HG03064 (cell line): ENCODE data around the gene FHOD3.

Experiments used
- ATAC-seq: cut with Tn5 transposase; IDR thresholded peaks from one replicate; pipeline ENCODE4 v1.9.1; 2021; ENCODE audit warnings: low read depth; ENCODE audit not compliant: unreplicated experiment

Gene FHOD3

DNA sequence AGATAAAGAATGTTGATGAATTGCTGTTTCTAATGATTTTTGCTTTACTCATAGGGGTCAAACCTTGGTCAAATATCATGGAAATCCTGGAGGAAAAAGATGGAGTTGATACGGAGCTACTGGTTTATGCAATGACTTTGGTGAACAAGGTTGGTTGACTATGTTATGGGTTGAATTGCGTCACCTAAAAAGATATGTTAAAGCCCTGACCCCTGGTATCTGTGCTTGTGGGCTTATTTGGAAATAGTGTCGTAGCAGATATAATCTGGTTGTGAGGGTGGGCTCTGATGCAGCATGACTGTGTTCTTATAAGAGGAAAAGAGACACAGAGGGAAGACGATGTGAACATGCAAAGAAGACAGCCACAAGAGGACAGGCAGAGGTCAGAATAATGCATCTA lies 305.1 kb downstream of the FHOD3 start:
- no peak for ATAC-seq

DNA sequence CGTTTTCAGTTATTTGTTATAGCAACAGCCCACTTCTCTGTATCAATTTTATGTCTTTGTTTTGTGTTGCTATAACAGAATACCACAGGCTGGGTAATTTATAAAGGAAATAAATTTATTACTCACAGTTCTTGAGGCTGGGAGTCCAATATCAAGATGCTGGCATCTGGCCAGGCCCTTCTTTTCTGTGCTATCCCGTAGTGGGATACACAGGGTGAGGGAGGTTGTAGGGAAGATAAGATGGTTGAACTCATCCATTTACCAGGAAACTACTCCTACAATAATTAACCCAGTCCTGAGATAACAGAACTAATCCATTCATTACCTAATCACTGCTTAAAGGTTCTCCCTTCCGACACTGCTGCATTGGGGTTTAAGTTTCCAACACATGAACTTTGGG lies 310.6 kb downstream of the FHOD3 start:
- no peak for ATAC-seq

DNA sequence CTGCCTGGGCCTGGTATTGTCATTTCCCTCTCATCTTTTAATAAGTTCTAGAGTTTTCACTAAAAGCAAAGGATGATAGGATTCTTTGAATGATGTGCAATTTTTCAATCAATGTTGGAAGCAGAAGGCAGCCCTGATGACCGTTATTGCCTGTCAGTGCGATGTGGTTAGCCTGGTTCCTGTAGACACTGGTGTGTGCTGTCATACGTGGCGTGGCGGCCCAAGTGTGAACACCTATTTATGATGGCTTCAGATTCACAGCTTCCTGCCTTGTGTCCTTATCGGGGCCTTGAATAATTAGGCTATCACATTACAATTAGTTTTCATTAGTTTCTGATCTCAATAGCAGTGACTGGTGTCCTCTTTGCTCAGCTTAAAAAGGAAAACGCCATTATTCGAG lies 312.7 kb downstream of the FHOD3 start:
- ATAC-seq = no peak

DNA sequence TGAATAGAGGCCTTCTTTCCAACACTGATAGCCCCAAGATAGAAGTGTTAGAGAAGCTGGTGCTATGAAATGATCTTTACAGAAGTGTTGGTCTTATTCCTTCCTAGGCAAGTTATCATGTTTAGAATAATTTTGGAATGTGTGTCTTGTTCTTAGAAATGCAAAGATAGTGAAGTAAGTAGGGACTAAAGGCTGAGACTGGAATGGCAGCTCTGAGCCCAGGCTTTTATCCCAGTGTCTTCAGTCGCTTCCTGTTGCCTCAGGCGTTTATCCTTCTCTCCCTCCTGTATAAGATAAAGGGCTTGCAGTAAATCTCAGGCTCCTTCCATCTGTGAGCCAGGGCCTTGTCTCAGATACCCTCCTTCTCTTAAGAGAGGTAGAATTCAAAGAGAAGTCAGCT lies 313.1 kb downstream of the FHOD3 start:
- ATAC-seq = no peak

DNA sequence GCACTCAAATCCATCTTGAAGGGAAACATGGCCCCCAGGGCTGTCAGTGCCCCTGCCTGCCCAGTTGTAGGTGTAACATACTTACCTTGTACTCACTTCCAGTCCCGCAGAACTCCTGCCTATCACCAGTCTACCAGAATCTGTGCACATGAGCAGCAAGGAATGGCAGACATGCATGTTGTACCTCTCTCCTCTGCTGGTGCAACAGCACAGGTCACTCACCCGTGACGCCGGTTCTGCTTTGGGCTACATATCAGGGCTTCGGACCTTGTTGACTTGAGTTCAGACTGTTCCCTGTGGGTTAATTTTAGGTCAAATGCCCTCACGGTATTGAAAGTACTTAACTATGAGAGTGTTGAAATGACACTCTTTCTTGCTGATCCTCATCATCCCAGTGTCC lies 315.6 kb downstream of the FHOD3 start:
- no peak for ATAC-seq

DNA sequence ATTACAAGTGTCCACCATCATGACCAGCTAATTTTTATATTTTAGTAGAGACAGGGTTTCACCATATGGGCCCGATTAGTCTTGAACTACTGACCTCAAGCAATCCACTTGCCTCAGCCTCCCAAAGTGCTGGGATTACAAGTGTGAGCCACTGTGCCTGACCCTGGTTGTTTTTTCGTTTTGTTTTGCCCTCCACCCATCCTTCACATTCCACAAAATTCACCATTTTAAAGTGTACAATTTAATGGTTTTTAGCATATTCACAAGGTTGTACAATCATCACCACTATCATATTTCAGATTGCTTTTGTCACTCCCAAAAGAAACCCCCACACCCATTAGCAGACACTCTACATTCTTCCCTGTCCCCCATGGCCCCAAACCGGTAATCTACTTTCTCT lies 316.3 kb downstream of the FHOD3 start:
- ATAC-seq = no peak

DNA sequence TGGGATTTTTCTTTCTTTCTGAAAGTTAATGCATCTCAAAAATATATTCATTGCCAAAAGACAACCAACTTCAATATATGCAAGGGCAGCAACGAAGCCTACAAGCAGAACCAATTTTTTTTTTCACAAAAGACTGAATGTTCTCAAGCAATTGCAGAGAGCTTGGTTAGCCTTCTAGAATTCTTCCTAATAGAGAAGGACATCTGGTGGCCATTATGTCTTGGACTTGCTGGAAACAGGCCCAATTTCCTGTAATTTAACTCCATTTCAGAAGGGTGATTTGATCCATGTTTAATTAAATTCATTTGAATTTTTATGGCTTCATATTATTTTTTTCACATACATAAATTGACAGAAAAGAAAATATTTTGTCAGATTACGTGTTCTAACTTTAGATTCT lies 323.3 kb downstream of the FHOD3 start:
- ATAC-seq = no peak

DNA sequence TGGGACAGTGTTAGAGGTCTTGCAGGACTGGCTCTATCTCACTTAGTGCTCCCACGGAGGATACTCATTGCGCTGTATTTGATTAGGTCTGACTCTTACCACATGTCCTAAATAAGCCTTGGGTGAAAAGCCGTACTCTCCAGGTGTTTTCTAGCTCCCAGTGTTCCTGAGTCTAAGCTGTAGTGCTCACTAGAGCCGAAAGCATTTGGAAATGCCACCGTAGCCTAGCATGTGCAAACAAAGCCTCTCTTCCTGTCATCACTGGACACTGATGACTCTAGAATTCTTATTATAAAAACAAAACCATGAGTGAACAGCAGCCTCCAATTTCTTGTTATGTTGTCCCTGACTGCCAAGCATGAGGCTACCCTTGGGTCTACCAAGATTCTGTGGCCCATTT lies 325.1 kb downstream of the FHOD3 start:
- no peak for ATAC-seq

DNA sequence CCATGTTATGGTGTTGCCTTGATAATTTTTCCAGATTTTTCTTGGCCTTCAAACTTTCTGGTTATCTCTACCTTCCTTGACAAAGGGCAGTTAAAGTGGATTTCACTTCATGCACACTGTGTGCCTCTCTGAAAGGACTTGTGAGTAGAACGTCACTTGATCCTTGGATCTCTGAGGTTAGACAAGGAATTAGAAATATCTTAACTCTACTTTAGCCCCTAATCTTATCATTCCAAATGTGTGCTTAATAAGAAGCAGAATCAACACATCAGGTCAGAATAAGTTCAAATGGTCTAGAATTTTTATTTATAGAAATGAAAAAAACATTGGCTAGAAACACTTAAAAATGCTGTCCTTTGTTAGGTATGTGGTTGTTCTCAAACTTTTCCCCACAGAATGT lies 325.6 kb downstream of the FHOD3 start:
- ATAC-seq = no peak

DNA sequence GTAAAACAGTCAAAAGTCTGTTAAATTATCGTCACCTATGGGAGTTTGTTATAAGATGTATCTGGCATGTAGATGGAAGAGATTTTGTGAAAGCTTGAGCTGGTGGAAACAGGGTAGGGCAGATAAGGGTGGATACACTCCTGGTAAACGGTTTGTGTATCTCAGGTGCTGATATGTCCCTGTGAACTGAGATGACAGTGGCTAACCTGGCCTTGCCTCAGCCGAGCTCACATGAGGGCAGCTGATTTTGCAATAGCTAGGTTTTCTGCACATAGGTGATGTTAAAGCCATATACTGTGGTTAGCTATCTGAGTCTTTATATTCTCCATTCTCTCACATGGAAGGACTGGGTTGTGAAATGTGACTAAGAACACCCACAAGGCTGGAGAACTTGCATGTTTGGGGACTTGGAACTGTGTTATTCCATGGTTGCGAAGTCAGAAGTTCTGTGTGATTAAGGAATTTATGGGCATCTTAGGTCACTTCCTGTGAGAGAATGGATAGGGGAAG lies 326.2 kb downstream of the FHOD3 start:
- no peak for ATAC-seq

DNA sequence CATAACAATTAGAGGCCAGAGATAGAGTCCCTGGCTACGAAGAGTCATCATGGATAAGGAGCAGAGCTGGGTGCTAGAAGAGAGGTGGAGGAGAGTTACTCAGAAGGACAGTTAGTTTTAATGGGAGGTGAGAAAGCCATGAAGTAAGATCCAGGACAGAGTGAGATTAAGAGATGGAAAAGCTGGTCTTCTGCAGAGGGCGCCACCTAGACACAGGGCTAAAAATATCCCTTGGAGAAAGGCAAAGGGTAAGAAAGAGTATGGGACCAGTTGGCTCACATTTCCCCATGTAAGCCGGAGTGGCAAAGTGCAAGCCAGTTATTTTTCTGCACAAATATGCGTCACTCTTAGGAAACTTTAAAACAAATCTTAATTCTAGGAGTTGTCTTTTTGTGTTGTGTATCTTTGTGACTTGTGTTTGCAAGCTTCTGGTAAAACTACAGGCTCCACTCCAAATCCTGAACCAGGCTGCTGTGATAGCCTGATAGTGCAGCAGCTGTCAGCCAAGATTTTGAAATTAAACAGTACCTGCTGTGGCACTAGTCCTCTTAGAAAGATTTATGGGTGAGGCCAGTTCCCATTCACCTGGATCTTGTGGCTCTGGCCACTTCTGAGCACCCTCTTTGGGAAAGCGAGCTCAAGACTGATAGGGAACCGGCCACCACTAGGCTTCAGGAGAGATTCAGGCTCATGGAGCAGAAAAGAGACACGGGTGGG lies 327.1 kb downstream of the FHOD3 start:
- ATAC-seq = no peak

DNA sequence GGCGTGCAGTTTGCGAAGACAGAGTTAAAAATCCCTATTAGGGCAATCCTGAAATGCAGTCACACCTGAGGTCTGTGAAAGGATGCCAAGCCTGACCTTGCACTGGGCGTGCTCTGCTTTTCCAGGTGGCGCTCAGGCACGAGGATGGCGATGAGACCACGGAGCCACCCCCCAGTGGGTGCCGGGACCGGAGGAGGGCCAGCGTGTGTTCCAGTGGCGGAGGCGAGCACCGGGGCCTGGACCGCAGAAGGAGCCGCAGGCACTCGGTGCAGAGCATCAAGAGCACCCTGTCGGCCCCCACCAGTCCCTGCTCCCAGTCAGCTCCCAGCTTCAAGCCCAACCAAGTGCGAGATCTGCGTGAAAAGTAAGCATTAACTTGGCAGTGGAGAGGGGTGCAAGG lies 327.9 kb downstream of the FHOD3 start:
- ATAC-seq = no peak

DNA sequence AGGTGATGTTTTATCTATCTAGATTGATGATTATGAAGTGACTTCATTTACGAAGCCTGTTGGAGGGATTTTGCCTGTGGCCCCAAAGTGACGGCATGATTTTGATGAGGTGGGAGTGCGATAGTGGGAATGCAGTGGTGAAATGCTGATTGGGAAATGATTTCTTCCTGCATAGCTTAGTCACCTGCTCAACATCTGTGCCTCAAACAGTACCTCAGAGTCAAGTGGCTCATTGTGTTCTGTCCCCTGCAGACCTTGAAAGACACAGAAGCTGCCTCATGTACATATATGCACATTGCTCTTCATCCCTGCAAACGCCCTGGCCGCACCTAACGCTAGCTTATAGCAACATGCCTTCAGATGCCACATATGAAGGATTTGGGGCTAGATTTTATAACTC lies 330.1 kb downstream of the FHOD3 start:
- ATAC-seq = no peak

DNA sequence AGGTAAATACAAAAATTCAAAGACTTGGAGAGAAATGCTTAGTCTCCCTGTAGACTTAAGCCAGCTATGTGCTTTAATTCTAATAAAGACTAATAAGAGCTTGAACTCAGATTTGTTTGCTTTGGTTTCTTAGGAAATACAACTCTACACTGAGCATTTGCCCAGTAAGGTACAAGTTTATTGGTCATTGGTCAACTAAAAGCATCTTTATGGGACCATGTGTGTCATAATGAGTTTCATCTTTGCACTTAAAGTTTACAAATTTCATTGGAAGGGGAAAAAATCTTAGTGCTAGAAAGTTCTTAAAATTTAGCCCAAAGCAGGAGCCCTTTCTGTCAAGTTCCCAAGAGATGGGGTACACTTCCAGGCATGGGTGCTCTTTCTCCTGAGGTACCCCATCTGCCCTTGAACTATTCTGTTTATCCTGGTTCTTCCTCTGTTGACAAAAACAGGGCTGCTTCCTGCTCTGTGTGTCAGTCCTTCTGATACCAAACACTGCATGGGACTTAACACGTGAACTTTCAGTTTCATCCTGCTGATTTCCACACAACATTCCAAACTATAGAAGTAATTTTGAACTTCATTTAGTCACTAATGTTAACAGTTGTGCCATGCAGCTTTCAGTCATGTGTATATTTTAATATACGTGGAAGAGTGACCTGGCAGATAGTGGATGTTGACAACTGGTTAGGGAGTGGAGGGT lies 331.1 kb downstream of the FHOD3 start:
- ATAC-seq = no peak

DNA sequence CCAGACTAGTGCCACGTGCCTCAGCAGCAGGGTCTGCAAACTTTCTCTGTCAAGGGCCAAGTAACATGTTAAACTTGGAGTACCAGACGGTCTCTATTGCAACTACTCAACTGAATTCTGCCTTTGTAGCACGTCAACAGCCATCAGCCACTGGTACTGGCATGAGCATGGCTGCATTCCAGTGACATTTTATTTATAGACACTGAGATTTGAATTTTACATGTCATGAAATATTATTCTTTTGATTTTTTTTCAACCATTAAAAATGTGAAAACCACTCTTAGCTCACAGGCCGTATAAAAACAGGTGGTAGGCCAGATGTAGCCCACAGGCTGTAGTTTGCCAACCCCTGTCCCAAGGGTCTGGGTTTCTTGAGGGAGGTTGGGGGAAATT lies 331.6 kb downstream of the FHOD3 start:
- no peak for ATAC-seq

DNA sequence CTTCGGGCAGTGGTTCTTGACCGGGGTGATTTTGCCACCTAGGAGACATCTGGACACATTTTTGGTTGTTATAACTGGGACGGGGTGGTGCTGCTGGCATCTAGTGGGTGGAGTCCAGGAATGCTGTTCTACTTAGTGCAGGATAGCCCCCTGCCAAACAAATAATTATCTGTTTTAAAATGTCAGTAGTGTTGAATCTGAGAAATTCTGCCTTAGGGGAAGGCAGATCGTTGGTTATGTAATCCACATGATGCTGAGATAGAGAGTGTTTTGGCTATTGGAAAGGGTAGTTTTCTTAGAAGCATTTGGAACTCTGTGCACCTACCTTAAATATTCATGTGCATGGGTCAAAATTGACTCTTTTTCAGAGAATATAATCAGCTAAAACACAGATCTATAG lies 332.3 kb downstream of the FHOD3 start:
- ATAC-seq = no peak

DNA sequence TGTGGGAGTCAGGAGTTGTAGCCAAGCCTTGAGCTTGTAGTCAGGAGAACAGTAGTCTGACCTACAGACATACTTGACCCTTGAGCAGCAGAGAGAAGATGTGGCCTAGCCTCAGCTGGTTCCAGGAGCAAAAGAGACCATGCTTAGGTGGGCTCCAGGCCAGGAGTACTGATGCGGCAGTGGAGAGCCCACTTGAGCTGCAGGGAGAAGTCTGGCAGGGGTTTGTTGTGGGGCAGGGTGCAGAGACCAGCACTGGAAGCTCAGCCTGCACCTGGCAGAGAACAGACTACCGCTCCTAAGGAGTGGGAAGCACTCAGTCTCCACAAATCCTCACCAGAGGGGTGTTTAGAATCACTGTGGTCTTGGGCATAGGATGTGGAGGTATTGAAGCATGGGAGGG lies 333.4 kb downstream of the FHOD3 start:
- ATAC-seq = no peak

DNA sequence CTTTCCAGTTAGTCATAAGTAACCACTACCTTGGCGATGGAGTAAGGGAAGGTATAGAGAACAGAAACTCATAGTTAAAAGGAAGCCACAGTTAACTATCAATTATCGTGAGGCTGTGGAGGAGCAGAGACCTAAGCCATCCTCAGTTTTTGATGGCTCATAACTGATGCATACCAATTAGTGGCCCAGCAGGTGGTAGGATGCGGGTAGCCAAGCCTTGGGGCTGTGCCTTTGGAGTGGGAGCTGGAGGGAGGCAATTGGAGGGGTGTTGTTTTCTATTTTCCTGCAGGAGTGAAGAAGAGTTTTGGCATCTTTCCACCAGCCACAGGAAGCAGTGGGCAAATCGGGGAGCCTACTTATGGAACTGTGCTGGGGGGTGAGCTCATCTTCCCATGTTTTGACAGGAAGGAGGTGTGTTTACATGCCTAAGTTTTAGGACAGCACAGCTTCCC lies 336.5 kb downstream of the FHOD3 start:
- no peak for ATAC-seq

DNA sequence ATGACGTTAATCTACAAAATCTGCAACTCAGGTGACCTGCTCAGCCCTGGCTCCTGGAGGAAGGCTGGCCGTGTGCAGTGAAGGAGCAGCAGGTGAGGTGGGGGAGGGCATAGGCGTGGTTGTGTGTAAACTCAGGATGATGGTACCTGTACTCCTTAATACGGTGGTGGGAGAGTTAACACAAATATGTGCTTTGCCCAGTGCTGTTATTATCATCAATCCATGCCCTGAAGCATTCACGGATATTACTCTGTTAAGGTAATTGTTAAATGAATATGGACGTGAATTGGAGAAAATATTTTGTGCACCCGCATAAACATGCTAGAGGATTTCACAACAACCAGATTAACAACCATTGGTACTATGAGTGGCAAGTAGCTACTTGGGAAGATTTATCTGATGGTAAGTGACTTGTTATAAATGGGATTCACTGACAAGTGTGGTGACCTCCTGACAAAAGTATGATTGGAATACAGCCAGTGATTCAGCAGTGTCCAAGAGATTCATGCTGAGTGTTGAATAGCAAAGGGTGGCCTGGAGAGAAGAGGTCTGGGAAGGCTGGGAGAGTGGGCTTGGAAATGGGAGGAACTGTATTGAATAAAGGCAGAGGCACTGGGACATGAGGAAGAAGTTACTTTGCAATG lies 337.2 kb downstream of the FHOD3 start:
- ATAC-seq = no peak

DNA sequence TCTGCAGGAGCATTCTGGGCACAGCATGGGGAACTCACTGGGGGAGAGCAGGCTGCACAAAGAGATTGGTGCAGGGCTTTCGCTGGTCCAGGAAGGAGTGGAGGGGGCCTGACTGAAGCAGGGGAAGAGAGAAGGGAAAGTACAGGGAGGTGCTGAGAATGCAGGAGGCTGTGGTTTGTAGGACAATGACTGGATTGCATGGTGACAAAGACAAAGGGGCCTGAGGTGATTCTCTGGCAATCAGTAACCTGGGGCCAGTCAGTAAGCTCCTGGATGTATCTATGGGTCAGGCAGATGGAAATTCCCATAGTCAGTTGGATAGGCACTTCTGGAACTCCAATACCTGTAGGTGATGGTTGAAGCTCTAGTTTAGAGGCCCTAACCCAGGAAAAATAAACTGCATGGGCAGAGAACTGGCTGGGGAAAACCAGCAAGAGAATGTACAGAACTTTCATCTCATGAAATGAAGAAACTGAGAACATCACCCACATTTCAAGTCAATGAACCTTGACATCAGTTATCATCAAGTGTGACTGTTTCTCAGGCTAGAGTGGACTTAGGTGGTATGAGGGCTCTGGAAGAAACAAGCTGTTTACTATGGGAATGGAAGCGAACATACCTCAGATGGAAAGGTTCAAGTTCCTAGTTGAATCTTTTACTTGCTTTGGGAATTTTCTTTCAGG lies 338.0 kb downstream of the FHOD3 start:
- peak; percentile 37 for ATAC-seq

DNA sequence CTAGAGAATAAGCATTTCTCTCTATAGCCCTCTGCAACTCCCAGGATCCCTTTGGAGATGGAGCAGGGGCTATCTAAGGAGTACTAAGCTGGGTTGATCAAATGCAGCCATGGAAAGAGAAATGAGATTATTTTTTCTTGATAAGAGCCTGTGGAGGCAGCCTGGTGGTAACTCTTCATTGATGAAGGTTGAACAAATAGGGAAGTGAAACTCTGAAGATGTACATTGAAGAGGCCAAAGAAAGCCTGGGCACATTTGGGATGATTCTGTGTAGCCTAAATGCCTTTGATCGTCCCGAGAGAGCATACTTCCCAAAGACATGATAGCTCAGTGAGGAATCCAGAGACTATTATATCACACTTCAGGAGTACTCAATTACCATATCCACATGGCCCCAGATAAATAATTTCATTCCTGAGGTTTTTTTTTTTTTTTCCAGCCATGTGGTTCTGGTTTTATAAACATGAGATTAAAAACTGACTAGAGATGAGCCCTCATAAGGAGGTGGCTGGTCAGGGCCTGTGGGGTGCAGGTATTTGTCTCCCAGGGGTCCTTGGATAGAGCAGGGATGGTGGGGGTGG lies 338.8 kb downstream of the FHOD3 start:
- no peak for ATAC-seq
